Stimulated activated CD8-positive, alpha-beta memory T cell treated with anti-CD3 and anti-CD28 coated beads, Interleukin-4, amount 100 ng/mL, for 48 hours (primary cell): ENCODE results near the gene SNCB.

Experiments
- DNase-seq: peaks from one replicate; pipeline ENCODE4 v3.0.0-alpha.2; 2020

Gene SNCB

DNA sequence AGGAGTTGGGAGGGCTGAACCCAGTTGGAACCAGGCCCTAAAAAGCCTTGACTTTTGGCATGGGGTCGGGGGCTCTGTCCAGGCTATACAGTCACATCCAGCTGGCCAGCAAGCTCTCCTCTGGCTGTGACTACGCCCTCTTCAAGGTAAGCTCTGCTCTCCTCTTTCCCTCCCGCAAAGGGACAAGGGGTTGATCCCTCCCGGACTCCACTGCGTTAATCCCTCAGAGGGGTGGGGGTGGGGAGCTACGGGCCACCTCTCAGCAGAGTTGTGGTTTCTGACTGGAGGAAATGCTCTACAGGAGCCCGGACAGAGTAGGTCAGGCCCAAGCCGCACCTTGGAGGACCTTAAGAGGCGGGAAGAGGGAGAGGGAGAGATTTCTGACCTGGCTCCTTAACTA lies 14.0 kb upstream of the SNCB start:
- DNase-seq: no peak

DNA sequence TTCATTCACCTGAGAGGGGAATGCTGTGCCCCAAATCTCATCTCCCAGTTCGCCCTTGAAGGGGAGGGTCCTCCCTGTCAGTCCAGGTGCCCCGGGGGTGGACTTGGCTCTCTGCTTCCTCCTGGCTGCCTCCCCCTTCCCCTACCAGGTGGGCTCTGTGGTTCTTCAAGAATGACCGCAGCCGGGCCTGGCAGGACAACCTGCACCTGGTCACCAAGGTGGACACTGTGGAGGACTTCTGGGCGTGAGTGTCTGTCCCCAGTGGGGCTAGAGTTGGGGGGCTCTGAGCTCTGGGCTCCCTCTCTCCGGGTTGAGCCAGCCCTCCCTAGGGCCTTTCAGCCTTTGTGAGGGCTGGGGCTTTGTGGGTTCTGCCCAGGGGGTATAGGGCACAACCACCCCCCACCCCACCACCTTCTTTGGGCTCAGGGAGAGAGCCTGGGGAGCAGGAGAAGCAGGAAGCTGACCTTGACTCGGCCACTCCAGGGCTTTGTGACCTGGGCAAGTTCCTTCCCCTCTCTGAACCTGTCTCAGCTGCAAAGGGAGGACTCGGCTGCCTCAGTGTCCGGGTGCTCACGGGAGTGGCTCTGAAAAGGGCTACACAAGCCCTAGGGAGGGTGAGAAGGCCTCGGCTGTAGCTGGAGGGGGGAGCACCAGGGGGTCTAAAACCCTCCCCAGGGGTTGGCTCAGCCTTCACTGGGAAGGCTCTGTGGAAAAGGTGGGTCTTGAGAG lies 13.3 kb upstream of the SNCB start:
- no peak for DNase-seq

DNA sequence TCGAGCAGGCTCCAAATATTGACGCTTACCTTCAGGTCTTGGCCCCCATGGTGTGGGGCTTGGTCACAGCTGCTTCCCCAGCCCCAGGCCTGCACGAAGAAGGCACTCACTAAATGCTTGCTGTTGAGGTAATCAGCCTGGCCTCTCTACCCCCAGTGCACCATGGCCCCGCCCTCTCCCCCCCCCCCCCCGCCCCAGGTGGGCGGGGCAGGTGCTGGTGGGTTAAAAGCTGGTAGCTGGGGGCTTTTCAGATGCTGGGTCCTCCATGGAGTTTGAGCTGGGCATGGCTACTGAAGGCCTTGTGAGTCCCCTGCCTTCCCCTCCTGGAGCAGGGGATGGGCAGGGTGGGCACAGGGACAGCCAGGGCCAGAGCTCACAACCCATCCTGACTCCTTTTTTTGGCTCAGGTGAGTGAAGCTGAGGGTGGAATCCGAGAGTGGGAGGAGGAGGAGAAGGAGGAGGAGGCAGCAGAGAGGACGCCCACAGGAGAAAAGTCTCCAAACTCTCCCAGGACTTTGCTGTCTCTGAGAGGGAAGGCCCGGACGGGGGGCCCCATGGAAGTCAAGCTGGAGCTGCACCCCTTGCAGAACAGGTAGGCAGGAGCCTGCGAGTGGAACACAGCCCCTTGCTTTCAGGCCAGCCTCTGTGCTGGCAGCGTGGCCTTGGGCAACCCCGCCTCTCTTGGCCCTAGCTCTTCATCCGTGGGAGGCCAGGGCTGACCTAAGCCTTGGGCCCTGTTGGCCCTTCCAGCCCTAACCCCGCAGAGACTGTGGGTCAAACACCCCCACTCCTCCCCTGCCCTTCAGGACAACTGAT lies 12.5 kb upstream of the SNCB start:
- DNase-seq: no peak

DNA sequence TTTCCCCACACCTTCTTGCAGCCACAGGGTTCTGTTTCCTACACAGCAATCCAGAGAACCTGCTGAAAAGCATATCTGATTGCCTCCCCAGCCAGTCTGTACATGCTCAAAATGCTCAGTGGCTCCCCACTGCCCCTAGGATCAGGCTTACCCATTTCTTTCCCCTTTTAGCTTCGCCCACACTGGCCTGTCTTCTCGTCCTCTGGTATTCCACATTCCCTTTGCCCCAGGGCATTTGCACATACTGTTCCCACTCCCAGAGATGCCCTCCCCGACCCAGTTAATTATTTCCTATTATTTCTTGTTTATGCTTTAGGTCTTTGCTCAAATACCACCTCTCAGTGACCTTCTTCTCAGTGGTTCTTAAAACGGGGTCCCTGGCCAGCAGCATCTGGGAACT lies 10.3 kb upstream of the SNCB start:
- no peak for DNase-seq

DNA sequence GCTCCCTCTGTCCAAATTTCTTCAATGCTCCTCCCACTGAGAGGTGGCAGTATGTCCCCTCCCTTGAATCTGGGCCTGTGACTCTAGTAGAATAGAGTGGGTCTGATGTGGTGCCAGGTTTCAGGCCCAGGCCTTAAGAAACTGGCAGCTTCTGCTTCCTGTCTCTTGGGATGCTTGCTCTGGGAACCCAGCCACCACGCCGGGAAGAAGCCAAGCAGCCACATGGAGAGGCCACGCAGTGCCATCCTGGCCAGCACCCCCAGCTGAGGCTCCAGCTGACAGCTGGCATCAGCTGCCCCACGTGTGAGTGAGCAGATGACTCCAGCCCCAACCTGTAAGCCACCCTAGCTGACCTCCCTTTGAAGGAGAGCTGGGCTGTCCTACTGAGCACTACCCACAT lies 9.6 kb upstream of the SNCB start:
- DNase-seq: no peak

DNA sequence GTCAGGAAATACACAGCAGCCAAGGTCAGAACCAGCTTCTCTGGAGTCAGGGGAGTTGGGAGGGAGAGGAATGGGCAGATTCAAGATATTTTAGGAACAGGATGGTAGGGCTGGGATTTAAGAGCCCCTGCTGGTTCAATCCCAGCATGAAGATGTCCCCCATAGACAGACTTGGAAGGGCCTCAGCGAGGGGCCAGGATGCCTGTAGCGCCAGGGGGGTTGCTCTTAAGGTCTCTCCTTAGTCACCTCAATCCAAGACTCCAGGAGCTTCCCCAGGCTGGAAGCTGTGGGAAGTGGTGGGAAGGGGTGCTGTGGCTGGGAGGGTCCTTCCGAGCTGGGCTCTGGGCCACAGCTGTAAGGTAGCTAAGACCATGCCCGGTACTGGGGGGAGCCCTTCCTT lies 8.9 kb upstream of the SNCB start:
- DNase-seq: no peak

DNA sequence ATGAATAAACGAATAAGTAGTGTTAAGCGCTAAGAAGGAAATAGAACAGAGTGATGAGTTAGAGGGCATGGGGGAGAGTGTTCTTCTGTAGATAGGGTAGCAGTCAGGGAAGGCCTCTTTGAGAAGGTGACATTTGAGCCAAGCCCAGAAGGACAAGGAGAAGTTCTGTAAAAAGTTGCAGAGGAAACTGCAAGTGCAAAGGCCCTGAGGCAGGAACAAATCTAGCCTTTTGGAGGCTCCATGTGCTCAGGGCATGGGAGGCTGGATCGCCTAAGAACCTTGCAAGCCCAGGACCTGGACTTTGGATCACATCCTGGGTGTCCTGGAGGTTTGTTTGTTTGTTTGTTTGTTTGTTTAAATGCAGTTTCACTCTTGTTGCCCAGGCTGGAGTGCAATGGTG lies 8.1 kb upstream of the SNCB start:
- no peak for DNase-seq

DNA sequence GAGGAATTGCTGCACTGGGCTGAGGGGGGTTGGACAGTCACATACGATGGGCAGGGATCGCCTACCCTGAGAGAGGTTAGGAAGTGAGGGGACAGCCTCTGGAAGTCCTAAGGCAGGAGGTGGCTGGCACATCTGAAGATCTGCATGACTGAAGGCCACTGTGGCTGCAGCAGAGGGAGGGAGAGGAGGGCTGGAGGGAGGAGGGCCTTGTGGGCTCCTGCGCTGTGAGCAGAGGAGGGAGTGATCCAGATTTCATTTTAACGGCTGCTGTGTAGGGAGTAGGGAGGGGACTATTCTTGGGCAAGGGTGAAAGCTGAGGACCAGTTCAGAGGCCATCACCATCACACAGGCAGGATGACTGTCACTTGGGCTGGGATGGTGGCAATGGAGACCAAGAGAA lies 7.2 kb upstream of the SNCB start:
- no peak for DNase-seq

DNA sequence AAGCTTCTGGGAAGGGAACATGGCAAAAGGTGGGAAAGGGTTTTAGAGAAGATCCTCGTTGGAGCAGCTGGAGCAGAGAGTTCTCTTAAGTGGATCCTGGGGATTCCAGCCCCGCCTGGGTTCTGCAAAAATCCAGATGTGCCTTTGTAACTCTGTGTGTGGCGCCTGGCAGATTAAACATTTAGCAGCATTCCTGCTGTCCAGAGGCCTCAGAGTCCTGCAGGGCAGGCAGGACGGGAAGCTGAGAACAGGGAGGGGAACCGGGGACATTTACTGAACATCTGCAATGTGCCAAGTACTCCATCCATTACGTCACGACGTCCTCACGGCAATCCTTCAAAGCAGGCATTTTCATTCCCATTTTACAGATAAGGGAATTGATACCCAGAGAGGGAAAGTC lies 6.1 kb upstream of the SNCB start:
- DNase-seq: no peak

DNA sequence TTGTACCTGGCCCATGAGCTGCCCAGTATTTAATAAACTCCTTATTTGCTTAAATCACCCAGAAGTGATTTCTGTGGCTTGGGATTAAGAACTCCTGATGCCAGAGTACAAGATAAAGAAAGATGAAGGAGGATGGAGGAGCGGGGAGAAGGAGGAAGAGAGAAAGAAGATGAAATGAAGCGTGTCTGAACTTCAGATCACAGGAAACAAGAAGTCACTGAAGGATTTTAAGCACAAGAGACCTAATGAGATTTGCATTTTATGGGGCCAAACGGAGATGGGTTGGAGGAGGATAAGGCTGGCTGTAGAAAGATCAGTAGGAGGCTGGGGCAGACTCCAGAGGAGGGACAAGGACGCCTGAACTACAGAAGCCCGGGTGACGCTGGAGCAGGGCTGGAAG lies 3.3 kb upstream of the SNCB start:
- no peak for DNase-seq

DNA sequence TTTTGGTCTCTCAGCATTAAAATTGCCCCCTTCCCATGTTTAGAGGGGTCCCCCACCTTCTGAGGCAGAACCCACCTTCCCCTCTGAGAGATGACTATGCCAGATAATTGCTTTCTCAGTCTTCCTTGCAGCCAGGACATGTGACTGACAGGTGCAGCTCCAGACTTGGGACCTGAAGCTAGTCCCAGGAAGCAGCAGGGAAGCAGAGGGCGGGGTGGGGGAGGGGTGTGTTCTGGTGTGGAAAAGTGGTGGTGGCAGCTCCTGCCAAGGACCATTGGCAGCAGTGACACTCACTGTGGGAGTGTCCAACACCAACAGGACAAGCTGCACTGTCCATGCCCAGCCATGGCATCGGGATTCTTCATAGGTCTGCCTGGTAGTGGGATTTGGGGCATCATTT lies 2.4 kb upstream of the SNCB start:
- no peak for DNase-seq

DNA sequence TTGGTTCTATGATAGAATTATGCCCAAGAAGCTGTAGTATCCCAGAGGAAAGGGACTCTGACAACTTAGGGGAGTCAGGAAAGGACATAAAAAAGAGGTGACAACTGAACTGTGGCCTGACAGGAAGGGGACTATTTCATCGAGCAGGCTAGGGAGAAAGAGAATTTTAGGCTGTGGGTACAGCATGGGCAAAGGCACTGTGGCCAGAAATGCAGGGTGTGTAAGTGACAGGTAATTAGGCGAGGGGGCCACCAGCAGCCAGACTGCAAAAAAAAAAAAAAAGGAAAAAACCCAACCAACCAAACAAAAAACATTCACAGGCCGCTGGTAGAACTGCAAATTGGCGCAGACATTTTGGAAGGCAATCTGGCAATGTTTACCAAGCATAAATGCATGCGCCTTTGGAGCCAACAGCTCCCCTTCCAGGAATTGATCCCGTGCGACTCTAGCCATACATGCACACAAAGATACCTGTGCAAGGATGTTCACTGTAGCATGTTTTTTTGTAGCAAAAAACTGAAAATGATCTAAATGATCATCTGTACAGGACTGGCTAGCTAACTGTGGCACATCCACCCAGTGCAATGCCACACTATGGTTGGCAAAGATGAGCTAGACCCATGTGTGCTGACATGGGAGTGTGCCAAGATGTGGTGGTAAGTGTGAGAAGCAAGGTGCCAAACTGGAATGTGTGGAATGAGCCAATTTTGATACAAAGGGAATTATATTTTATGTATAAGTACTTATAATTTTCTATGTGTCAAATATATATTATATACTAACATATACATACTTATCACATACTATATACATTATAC lies 1.3 kb upstream of the SNCB start:
- DNase-seq: no peak

DNA sequence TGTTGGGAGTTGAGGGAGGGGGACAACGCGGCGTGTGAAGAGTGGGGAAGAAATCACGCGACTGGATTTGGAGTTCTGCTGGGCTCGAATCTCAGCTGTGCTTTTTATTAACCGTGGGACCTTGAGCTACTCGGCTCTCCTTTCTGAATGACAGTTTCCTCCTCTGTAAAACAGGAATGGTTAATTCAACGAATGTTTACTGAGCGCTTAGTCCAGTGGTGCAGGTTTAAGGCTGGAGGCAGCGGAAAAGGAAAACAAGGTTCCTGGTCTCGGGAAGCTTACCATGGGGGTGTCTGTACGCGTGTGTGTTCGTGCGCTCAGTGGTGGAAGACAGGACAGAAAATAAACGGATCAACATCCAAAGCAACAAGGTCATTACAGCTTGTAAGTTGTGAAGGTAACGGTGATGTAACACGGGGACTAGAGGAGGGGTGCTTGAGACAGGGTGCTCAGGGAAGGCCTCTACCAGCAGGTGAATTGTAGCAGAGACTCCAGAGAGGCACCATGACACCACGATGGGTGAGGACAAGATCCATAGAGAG lies 418 bp upstream of the SNCB start:
- DNase-seq: no peak

DNA sequence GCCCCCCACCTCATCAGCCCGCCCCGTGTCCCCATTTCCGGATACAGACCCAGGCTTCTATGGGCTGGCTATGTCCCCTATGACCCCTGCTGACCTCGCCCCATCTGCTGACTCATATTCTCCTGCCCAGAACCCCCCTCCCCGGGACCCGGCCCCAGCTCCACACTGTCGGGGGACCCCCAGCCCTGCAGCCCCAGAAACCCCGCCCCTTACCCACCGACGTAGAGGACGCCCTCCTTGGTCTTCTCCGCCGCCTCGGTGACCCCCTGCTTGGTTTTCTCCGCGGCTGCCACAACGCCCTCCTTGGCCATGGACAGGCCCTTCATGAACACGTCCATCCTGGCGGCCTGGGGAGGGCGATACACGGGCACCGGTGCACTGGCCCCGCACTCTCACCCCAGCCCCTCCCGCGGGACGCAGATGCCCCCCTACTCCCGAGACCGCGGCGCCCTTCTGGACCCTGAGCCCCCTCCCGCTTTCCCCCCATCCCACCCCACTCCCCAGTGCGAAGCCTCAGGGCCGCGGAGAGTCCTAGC lies 949 bp downstream of the SNCB start:
- DNase-seq: no peak

DNA sequence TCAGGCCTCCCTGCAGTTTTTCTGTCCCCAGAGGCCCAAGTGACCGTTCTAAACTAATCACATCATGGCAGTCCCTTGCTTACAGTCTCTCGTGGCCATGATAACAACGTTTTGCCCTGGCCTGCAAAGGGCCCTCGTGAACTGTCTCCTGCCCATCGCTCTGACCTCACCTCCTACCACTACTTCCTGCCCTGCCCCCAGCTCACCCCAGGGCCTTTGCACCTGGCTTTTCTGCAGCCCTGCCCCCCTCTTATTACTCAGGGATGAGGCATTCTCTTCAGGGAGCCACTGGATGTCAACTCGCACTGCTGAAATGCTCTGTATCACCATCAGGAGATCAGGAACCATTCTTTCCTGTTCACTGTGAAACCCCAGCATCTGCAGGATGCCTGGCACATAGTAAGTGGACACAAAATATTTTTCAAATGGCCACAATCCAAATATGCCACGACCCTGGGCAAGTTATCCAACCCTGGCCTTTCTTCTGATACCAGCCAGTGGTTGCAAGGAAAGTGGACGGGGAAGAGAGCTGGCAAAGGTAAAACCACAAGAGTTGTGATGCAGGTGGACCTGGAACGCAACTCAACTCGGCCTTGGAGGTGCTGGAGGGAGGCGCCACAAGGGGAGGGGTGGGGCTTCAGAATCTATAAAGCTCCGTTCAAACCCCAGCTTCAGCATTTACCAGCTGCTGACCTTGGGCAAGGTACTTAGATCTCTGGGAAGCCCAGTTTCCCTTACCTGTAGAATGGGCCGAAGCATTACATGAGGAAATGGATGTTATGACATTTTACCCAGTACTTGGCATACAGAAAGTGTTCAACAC lies 1.7 kb downstream of the SNCB start:
- DNase-seq: no peak

DNA sequence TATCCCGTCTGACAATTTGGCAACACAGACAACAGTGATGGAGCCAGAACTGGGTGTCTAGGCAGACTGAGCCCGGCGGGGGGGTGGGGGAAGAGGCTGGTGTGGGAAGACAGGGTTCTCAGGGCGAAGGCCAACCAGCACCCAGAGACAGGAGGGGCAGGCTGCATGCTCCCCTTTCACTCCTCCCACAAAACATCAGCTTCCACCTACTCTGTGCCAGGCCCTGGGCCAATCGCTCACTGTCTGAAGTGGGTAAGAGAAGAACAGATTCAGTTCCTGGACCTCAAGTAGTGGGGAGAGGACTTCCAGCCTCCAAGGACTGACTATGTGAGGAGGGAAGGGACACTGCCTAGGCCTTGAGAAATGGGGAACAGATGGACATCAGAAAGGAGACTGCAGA lies 2.8 kb downstream of the SNCB start:
- no peak for DNase-seq

DNA sequence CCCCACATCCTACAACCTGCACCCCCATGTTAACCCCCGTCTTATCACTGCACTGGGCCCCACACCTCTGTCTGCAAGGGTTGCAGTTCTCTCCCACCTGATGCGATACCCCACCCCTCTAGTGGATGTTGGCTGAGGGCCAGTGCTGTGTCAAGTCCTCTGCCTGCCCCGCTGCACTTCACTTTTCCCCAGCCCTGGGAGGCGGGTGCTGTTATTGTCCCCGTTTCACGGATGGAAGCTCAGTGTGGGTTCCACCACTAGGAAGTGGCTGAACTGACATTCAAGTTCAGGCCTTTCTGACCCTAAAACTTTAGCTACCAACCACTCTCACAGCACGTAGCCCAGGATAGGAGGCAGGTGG lies 3.5 kb downstream of the SNCB start:
- no peak for DNase-seq

DNA sequence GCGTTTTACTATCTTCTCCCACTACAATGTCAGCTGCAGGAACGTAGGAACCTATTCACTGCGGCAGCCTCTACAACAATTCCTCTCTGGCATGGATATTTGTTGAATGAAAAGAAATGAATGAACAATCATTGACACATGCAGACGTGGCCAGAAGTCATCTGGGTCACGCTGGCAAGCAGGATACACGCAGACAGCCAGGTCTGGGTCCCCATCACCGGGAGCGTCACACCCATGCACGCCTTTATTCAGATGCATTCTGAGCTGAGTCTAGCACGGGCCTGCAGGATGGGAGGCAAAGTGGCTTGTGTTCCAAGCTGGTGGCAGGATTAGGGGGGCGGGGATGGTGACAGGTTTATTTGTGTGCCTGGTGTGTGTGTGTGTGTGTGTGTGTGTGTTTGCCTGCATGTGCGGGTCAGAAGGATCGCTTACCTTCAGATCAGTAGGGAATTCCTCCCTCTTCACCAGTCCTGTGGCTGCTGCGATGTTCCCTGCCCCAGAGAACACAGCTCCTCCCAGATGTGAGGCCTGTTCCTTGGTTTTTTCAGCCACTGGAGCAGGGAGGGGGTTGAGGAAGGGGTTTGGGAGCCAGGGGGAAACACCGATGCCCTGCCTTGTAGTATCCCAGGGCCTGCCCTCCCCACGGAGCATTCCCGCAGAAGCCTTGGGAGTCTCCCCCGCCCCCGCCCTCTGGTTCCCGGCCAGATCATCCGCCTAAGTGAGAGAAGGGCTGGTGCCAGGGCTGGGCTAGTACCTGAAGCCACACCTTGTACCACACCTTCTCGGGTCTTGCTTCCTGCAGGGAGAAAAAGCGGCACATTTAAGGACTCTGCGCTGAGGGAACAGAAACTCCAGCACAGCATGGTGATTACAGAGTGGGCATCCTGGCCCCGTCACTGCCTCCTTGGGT lies 4.1 kb downstream of the SNCB start:
- no peak for DNase-seq

DNA sequence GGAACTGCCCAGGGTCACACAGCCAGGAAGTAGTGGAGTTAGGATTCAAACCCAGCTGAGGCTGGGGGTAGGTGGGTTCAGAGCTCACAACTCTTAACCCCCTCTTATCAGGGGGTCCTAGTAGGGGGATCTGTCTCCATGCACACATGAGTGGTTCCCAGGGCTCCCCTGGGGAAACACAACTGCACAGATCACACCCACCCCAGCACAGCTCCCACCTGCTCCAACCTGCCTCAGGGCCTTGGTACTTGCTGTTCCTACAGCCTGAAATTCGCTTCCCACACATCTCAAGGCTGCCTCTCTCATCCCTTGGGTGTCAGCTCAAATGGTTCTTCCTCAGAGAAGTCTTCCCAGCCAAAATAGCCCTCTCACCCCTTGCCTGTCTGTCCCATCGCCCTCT lies 4.8 kb downstream of the SNCB start:
- no peak for DNase-seq

DNA sequence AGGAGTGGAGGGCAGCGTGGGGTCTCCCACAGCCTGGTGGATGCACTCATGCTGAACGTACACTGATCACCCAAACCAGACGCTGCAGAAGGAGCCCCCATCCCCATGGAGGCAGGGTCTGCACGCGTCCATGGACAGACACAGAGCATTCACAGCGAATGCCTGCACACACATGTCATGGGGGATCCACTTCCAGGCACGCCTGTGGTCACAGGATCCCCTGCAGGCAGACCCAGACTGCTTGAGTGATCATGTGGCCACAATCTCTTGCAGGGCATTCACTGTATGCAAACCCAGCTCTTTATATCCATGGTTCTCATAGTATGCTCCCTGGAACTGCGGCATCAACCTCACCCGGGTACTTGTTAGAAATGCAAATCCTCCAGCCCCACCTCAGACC lies 5.4 kb downstream of the SNCB start:
- DNase-seq: no peak

DNA sequence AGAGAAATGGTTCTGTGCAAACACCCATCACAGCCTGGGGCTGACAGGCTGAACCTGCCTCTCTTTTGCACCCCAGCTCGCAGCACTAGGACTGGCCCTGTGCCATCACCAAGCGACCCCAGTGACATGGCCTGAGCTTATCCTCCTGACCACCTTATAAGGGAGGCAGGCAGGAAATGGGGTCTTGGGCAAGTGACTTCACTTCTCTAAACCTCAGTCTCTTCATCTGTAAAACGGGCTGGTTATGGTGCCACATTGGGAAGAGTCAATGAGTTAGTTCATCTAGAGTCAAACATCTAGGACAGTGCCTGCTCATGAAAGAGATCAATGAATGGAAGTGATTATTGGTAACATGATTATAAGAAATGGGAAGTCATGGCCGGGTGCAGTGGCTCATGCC lies 6.2 kb downstream of the SNCB start:
- no peak for DNase-seq
